Natural killer cell (primary cell): ENCODE measurements around the gene RSRC1. TPM values are rescaled to one million over a fixed set of nuclear protein-coding genes. Genes with fewer than 3 reads are reported as not detected.

ENCODE experiments used
- ATAC-seq, 3 donors: fragments of 150-1000 bp in 2 of 3; fragments of 200-7000 bp in 1 of 3; cut with Tn5 transposase; 1 replicate in 1 of 3; 2 replicates in 2 of 3; pipeline ENCODE4 v1.10.0; 2021; ENCODE audit warnings: mild to moderate bottlenecking in 2 of 3, moderate library complexity in 2 of 3
- DNase-seq, 2 donors: peaks; one replicate each; pipeline versions ENCODE4 v3.0.0 to v3.0.0-alpha.2; 2013 to 2021; ENCODE audit warnings: mixed read lengths in 1 of 2
- H3K27ac ChIP-seq: one replicate; pipeline ENCODE4 v1.5.1; 2013; ENCODE audit warnings: mild to moderate bottlenecking, low read length
- H3K27me3 ChIP-seq: one replicate; pipeline ENCODE4 v1.6.1; 2013; ENCODE audit warnings: low read length; ENCODE audit not compliant: control insufficient read depth, insufficient read depth
- H3K36me3 ChIP-seq: one replicate; pipeline ENCODE4 v1.6.1; 2013; ENCODE audit warnings: low read length; ENCODE audit not compliant: control insufficient read depth, insufficient read depth
- H3K4me1 ChIP-seq: one replicate; pipeline ENCODE4 v1.6.1; 2013; ENCODE audit warnings: low read length; ENCODE audit not compliant: control insufficient read depth, insufficient read depth
- H3K4me3 ChIP-seq: one replicate; pipeline ENCODE4 v1.5.1; 2013; ENCODE audit warnings: low read length
- H3K9me3 ChIP-seq: one replicate; pipeline ENCODE4 v1.6.1; 2013; ENCODE audit warnings: low read length; ENCODE audit not compliant: control insufficient read depth, insufficient read depth
- H3K27ac Mint-ChIP-seq, 2 donors: one replicate each; pipeline ENCODE4 v1.8.0; 2022; ENCODE audit warnings: mild to moderate bottlenecking in 2 of 2, mixed read lengths in 2 of 2, moderate library complexity in 1 of 2
- H3K27me3 Mint-ChIP-seq, 2 donors: one replicate each; pipeline ENCODE4 v1.8.0; 2022; ENCODE audit warnings: low read depth in 2 of 2, mixed read lengths in 2 of 2
- H3K36me3 Mint-ChIP-seq: one replicate; pipeline ENCODE4 v1.8.0; 2022; ENCODE audit warnings: mixed read lengths
- H3K4me1 Mint-ChIP-seq, 2 donors: one replicate each; pipeline ENCODE4 v1.8.0; 2022; ENCODE audit warnings: mixed read lengths in 2 of 2
- H3K4me3 Mint-ChIP-seq: one replicate; pipeline ENCODE4 v1.8.0; 2022; ENCODE audit warnings: mild to moderate bottlenecking, moderate library complexity, mixed read lengths
- H3K9me3 Mint-ChIP-seq, 2 donors: one replicate each; pipeline ENCODE4 v1.8.0; 2022; ENCODE audit warnings: mixed read lengths in 2 of 2
- CTCF ChIP-seq: fragments of 200-600 bp; IDR thresholded peaks from one replicate; pipeline ENCODE4 v1.8.0; 2022; ENCODE audit warnings: antibody characterized with exemption
- WGBS: methylation state at CpG from one replicate; pipeline ENCODE4 v1.1.7; 2013; ENCODE audit warnings: missing lambda C conversion rate; ENCODE audit not compliant: insufficient coverage; 5-methylcytosine and 5-hydroxymethylcytosine counted together
- intact Hi-C: fragments of 100-400 bp; cut with micrococcal nuclease; formaldehyde crosslinking; loops from one replicate; pipeline ENCODE4 v1.14.2; 2022
- total RNA-seq, 4 donors: library from RNA; stranded (reverse); fragments of 120-200 nt in 1 of 4; gene quantifications; one replicate each; pipeline versions ENCODE4 v1.2.3 to v1.2.4, GENCODE V29; 2013 to 2022

Gene RSRC1
- total RNA-seq, 3 donors from 2014 or later (not counting 1 experiment from before 2014, with no cell fraction given): 37.3 to 41.1 (median 37.6) TPM

- no peak overlapping the region for H3K4me3 Mint-ChIP-seq
- DNase-seq (no peak), ATAC-seq (no peak)
- H3K27me3 ChIP-seq: no peaks in the 10 kb centered on the region
- no peak overlapping the region for H3K27ac ChIP-seq
- H3K4me1 Mint-ChIP-seq: no peaks in the 10 kb centered on the region
- no peak overlapping the region for H3K4me3 ChIP-seq
- intact Hi-C loops: no loop called here
- H3K9me3 ChIP-seq: no peaks in the 10 kb centered on the region
- WGBS: 100% methylated on average over 1 of the region's 1 CpG
- H3K36me3 ChIP-seq: no peaks in the 10 kb centered on the region
- H3K27me3 Mint-ChIP-seq: no peaks in the 10 kb centered on the region
- H3K36me3 Mint-ChIP-seq: peaks cover 5% of the 10 kb centered on the region
- no peaks in the 10 kb centered on the region for H3K4me1 ChIP-seq
- no peak overlapping the region for H3K27ac Mint-ChIP-seq
- no peak for TF ChIP-seq CTCF
- peaks cover 2 to 3% of the 10 kb centered on the region in 2 donors for H3K9me3 Mint-ChIP-seq
Measured at GRCh38 chr3:158519776-158520175, 409.9 kb downstream of the RSRC1 start.

DNA sequence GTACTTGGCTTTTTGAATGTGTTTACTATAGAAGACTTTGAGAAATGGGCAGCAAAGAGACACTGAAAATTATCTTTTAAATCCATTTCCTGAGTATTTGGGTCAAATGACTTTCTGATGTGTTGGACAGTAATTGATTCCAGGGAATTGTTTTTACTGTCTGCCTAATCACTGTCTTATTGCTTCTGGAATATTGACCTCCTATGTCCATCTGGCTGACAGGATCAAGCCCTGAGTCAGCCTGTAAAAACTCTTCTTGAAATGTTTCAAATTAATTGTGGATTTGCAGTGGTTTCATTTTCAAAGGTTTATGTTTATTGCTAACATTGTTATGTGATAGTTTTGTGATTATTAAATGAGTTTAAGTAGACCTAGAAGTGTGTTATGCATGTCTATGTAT is 410.5 kb downstream of the RSRC1 start:
- H3K4me3 Mint-ChIP-seq: no peak overlapping the region
- no peak overlapping the region for H3K27ac Mint-ChIP-seq
- Histone ChIP-seq H3K4me1 (no peaks in the 10 kb centered on the region), H3K27ac (no peak overlapping the region), H3K4me3 (no peak overlapping the region), H3K9me3 (no peaks in the 10 kb centered on the region), H3K27me3 (no peaks in the 10 kb centered on the region), H3K36me3 (no peaks in the 10 kb centered on the region)
- H3K27me3 Mint-ChIP-seq: no peaks in the 10 kb centered on the region
- no peaks in the 10 kb centered on the region for H3K4me1 Mint-ChIP-seq
- ATAC-seq (no peak), DNase-seq (no peak)
- H3K9me3 Mint-ChIP-seq: peaks cover 2% of the 10 kb centered on the region in 2 donors
- intact Hi-C loops: no loop called here
- H3K36me3 Mint-ChIP-seq: peaks cover 5% of the 10 kb centered on the region
- TF ChIP-seq CTCF: no peak

DNA sequence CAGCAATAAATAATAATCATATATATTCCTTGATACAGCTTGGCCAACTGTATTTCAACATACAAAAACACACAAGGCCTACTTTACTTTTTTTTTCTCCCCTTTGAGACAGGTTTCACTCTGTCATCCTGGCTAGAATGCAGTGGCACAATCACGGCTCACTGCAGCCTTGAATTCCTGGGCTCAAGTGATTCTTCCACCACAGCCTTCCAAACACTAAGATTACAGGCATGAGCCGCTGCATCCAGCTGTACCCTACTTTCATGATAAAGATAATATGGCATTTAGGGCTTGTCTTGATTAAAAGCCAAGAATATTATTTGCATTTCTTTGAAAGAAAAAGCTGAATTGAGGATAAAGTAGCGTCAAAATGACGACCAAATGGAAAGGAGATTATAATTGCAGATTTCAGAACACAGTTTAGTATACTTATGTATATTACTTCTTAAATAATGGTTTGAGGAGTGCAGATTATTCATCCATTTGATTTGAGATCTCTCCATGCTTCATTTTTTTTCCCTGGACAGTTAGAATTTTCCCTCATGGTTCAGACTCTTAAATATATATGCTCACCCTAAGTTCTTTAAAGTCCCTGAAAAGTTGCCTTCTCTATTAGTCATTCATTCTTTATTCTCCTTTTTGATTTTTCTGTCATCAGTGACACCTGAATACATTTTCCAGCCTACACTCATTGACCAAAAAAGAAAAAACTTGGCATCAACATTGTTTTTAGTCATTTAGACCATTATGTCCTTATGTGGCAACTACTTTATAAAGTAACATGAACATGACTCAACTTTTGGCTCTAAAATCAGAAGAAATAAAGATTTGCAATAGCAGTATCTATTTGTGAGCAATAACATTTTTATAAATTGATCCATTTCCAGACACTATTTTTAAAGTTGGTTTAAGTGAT is 412.6 kb downstream of the RSRC1 start:
- H3K4me1 ChIP-seq: no peaks in the 10 kb centered on the region
- Mint-ChIP-seq H3K27me3 (no peaks in the 10 kb centered on the region), H3K36me3 (peaks cover 5% of the 10 kb centered on the region), H3K27ac (no peak overlapping the region), H3K4me1 (no peaks in the 10 kb centered on the region), H3K9me3 (no peaks in the 10 kb centered on the region), H3K4me3 (no peak overlapping the region)
- no peaks in the 10 kb centered on the region for H3K36me3 ChIP-seq
- H3K4me3 ChIP-seq: no peak overlapping the region
- no peaks in the 10 kb centered on the region for H3K27me3 ChIP-seq
- no peak overlapping the region for H3K27ac ChIP-seq
- DNase-seq (no peak), ATAC-seq (no peak)
- intact Hi-C loops: no loop called here
- H3K9me3 ChIP-seq: no peaks in the 10 kb centered on the region
- no peak for TF ChIP-seq CTCF
- whole genome bisulfite sequencing: 100% methylated on average over 2 of the region's 4 CpGs
